GM06990 (cell line): Measurements from ENCODE around the gene DHDDS.
"Not testable (repeated sequence)": the region's sequence is repeated elsewhere in the genome, so short reads cannot be mapped to it uniquely, and the experiment has no call there.

Experiments
- DNase-seq: peaks from one replicate; pipeline ENCODE4 v3.0.0-alpha.2; 2011; ENCODE audit not compliant: insufficient read length; ENCODE audit errors: extremely low read depth
- H3K27me3 ChIP-seq: replicated peaks from 2 replicates; pipeline ENCODE4 v1.6.0; 2011; ENCODE audit warnings: low read length; ENCODE audit not compliant: control insufficient read depth, insufficient read depth
- H3K36me3 ChIP-seq: 2 replicates; pipeline ENCODE4 v1.5.1; 2011; ENCODE audit warnings: low read length; ENCODE audit not compliant: control insufficient read depth, insufficient read depth
- H3K4me3 ChIP-seq: replicated peaks from 2 replicates; pipeline ENCODE4 v1.5.1; 2011; ENCODE audit warnings: low read depth, mild to moderate bottlenecking, control low read depth, low read length
- CTCF ChIP-seq: IDR thresholded peaks from 2 replicates; pipeline ENCODE4 v1.5.1; 2011; ENCODE audit warnings: low read length, control low read depth, mild to moderate bottlenecking, inconsistent platforms; ENCODE audit not compliant: insufficient read depth, poor library complexity, severe bottlenecking

Gene DHDDS

GRCh38 chr1:26500488-26501175, 68.5 kb downstream of the DHDDS start:
- H3K36me3 ChIP-seq, result no peaks in the 10 kb centered on the region
- H3K27me3 ChIP-seq, result no peaks in the 10 kb centered on the region
- no peak for TF ChIP-seq CTCF
- peak; percentile 92 for DNase-seq
- H3K4me3 ChIP-seq, result peak overlapping the region; percentile 82

- H3K27me3 ChIP-seq, H3K36me3 ChIP-seq, DNase-seq, H3K4me3 ChIP-seq: not testable (repeated sequence)
Measured at GRCh38 chr1:26510711-26511110, 78.6 kb downstream of the DHDDS start.

GRCh38 chr1:26515836-26516235, 83.7 kb downstream of the DHDDS start:
- H3K4me3 ChIP-seq, DNase-seq, H3K36me3 ChIP-seq, H3K27me3 ChIP-seq: not testable (repeated sequence)

- no peaks in the 10 kb centered on the region for H3K36me3 ChIP-seq
- no peaks in the 10 kb centered on the region for H3K27me3 ChIP-seq
- TF ChIP-seq CTCF, result no peak
- no peak overlapping the region for H3K4me3 ChIP-seq
- DNase-seq, result no peak
Measured at GRCh38 chr1:26516987-26517765, 85.1 kb downstream of the DHDDS start.

GRCh38 chr1:26517766-26518049, 85.6 kb downstream of the DHDDS start:
- DNase-seq, result no peak
- no peak for TF ChIP-seq CTCF
- no peaks in the 10 kb centered on the region for H3K27me3 ChIP-seq
- H3K4me3 ChIP-seq, result no peak overlapping the region
- H3K36me3 ChIP-seq, result no peaks in the 10 kb centered on the region

- H3K4me3 ChIP-seq, result no peak overlapping the region
- H3K27me3 ChIP-seq, result no peaks in the 10 kb centered on the region
- no peak for DNase-seq
- no peaks in the 10 kb centered on the region for H3K36me3 ChIP-seq
- TF ChIP-seq CTCF, result no peak
Measured at GRCh38 chr1:26518355-26518754, 86.2 kb downstream of the DHDDS start.
